IMR-90 (cell line): ENCODE data around the gene SGK1. TPM values are rescaled to one million over a fixed set of nuclear protein-coding genes. Genes with fewer than 3 reads are reported as not detected.
A peak's percentile ranks its signal among the peaks of the same experiment; 100 is the strongest.

Experiments
- ATAC-seq: fragments of 200-7000 bp; cut with Tn5 transposase; 2 replicates; pipeline ENCODE4 v1.9.1; 2020; ENCODE audit warnings: low read depth, mild to moderate bottlenecking, moderate library complexity
- BruUV-seq: library from RNA; stranded (reverse); fragments of 400-500 nt; replicated peaks from 2 replicates; lab custom pipeline; 2021; lab: Mats Ljungman, UMichigan
- CTCF ChIA-PET: fragments of 300-600 bp; formaldehyde crosslinking; extraction: SDS; loops from one replicate; lab custom pipeline; 2021; ENCODE audit warnings: antibody characterized with exemption; lab: Yijun Ruan, JAX
- POLR2A ChIA-PET: fragments of 300-600 bp; sonication (Branson Sonifier 250); formaldehyde crosslinking; loops from one replicate; lab custom pipeline; 2022; ENCODE audit warnings: antibody characterized with exemption; ENCODE audit not compliant: unreplicated experiment; lab: Charles Lee
- DNase-seq: peaks from one replicate; pipeline ENCODE4 v3.0.0; 2013
- H2AFZ ChIP-seq: replicated peaks from 2 replicates; pipeline ENCODE3; 2013; ENCODE audit warnings: low read length, mild to moderate bottlenecking; ENCODE audit not compliant: poor library complexity
- H2AK5ac ChIP-seq: 2 replicates; pipeline ENCODE4 v1.6.1; 2013; ENCODE audit warnings: low read depth, low read length, inconsistent platforms
- H2AK9ac ChIP-seq: replicated peaks from 2 replicates; pipeline ENCODE3; 2013; ENCODE audit warnings: mild to moderate bottlenecking, low read depth, low read length, moderate library complexity; ENCODE audit not compliant: poor library complexity
- H2BK120ac ChIP-seq: 2 replicates; pipeline ENCODE4 v1.6.1; 2013; ENCODE audit warnings: low read depth, low read length, inconsistent platforms
- H2BK15ac ChIP-seq: 3 replicates; pipeline ENCODE4 v1.6.1; 2013; ENCODE audit warnings: low read depth, low read length, inconsistent platforms
- H2BK20ac ChIP-seq: 2 replicates; pipeline ENCODE4 v1.6.1; 2013; ENCODE audit warnings: low read depth, mild to moderate bottlenecking, inconsistent platforms, low read length, moderate library complexity
- H2BK5ac ChIP-seq: 2 replicates; pipeline ENCODE4 v1.6.1; 2013; ENCODE audit warnings: mild to moderate bottlenecking, low read depth, low read length, inconsistent platforms; ENCODE audit not compliant: poor library complexity, severe bottlenecking
- H3K14ac ChIP-seq: replicated peaks from 2 replicates; pipeline ENCODE4 v1.6.1; 2013; ENCODE audit warnings: low read depth, low read length, inconsistent platforms
- H3K18ac ChIP-seq: 2 replicates; pipeline ENCODE4 v1.6.1; 2013; ENCODE audit warnings: low read depth, low read length, control low read depth
- H3K23ac ChIP-seq: 2 replicates; pipeline ENCODE4 v1.6.1; 2013; ENCODE audit warnings: low read depth, low read length, inconsistent platforms
- H3K27ac ChIP-seq: 2 replicates; pipeline ENCODE4 v1.5.1; 2013; ENCODE audit warnings: mild to moderate bottlenecking, control low read depth, low read length; ENCODE audit not compliant: insufficient read depth
- H3K27me3 ChIP-seq: 2 replicates; pipeline ENCODE4 v1.6.1; 2013; ENCODE audit warnings: low read length; ENCODE audit not compliant: control insufficient read depth, insufficient read depth
- H3K36me3 ChIP-seq: 2 replicates; pipeline ENCODE4 v1.6.1; 2013; ENCODE audit warnings: low read length, mixed read lengths; ENCODE audit not compliant: control insufficient read depth, insufficient read depth
- H3K4ac ChIP-seq: 2 replicates; pipeline ENCODE4 v1.6.1; 2013; ENCODE audit warnings: low read depth, low read length, inconsistent platforms
- H3K4me1 ChIP-seq: 2 replicates; pipeline ENCODE4 v1.6.1; 2013; ENCODE audit warnings: low read length, mixed read lengths; ENCODE audit not compliant: control insufficient read depth, insufficient read depth
- H3K4me2 ChIP-seq: 2 replicates; pipeline ENCODE4 v1.6.1; 2013; ENCODE audit warnings: low read depth, mild to moderate bottlenecking, control low read depth, low read length, moderate library complexity
- H3K4me3 ChIP-seq: 2 replicates; pipeline ENCODE4 v1.5.1; 2013; ENCODE audit warnings: low read depth, mild to moderate bottlenecking, control low read depth, low read length, moderate library complexity; ENCODE audit not compliant: insufficient read depth
- H3K56ac ChIP-seq: 2 replicates; pipeline ENCODE4 v1.6.1; 2013; ENCODE audit warnings: low read length, inconsistent platforms; ENCODE audit not compliant: insufficient read depth; ENCODE audit errors: extremely low read depth
- H3K79me1 ChIP-seq, 2 experiments: 2 replicates each; pipeline ENCODE4 v1.6.1; 2013; ENCODE audit warnings: low read length in 2 of 2, inconsistent platforms in 1 of 2, low read depth in 1 of 2
- H3K9ac ChIP-seq: 2 replicates; pipeline ENCODE4 v1.6.1; 2013; ENCODE audit warnings: low read depth, low read length, control low read depth
- H3K9me1 ChIP-seq: 2 replicates; pipeline ENCODE4 v1.6.1; 2013; ENCODE audit warnings: low read length, inconsistent platforms; ENCODE audit not compliant: insufficient read depth
- H3K9me3 ChIP-seq: 2 replicates; pipeline ENCODE4 v1.6.1; 2013; ENCODE audit warnings: low read length; ENCODE audit not compliant: control insufficient read depth, insufficient read depth
- H4K20me1 ChIP-seq: 2 replicates; pipeline ENCODE4 v1.6.1; 2013; ENCODE audit warnings: low read length, inconsistent platforms; ENCODE audit not compliant: insufficient read depth
- H4K5ac ChIP-seq: 2 replicates; pipeline ENCODE4 v1.6.1; 2013; ENCODE audit warnings: mild to moderate bottlenecking, low read depth, low read length, control low read depth
- H4K8ac ChIP-seq, 2 experiments: 2 replicates each; pipeline ENCODE4 v1.6.1; 2013; ENCODE audit warnings: low read depth in 2 of 2, low read length in 2 of 2, control low read depth in 1 of 2, inconsistent platforms in 1 of 2
- H4K91ac ChIP-seq: 2 replicates; pipeline ENCODE4 v1.6.1; 2013; ENCODE audit warnings: low read depth, low read length, inconsistent platforms; ENCODE audit not compliant: insufficient read depth
- CEBPB ChIP-seq: IDR thresholded peaks from 2 replicates; pipeline ENCODE4 v1.6.1; 2012; ENCODE audit warnings: low read depth, low read length, improper control_type of control experiment
- ELK1 ChIP-seq: fragments of 150-350 bp; IDR thresholded peaks from 2 replicates; pipeline ENCODE4 v1.6.1; 2016; ENCODE audit warnings: low read depth, mild to moderate bottlenecking, low read length, moderate library complexity, borderline replicate concordance
- RAD21 ChIP-seq: IDR thresholded peaks from 2 replicates; pipeline ENCODE4 v1.6.1; 2012; ENCODE audit warnings: low read length, improper control_type of control experiment
- WGBS, 2 experiments: methylation state at CpG; one replicate each; pipeline versions ENCODE4 v1.1.5 to v1.1.7; 2013; ENCODE audit warnings: missing lambda C conversion rate in 2 of 2; ENCODE audit not compliant: insufficient read length in 1 of 2; ENCODE audit errors: extremely low coverage in 2 of 2; 5-methylcytosine and 5-hydroxymethylcytosine counted together
- dilution Hi-C: fragments of 300-500 bp; cut with HindIII; formaldehyde crosslinking; loops from one replicate; pipeline ENCODE4 v1.14.3; 2018; ENCODE audit warnings: low sequenced_read_pairs; ENCODE audit not compliant: unreplicated experiment
- in situ Hi-C: fragments of 300-500 bp; cut with MboI; formaldehyde crosslinking; loops from 3 replicates; pipeline ENCODE4 v1.14.3; 2019; ENCODE audit warnings: low sequenced_read_pairs, inconsistent platforms, mixed read lengths
- intact Hi-C: fragments of 100-400 bp; cut with micrococcal nuclease; formaldehyde crosslinking; loops from 2 replicates; pipeline ENCODE4 v1.10.0; 2022
- polyA plus RNA-seq, 3 experiments: library from polyadenylated mRNA; depleted of rRNA; stranded (reverse); fragments of >200 nt; gene quantifications; 2 replicates each; pipeline ENCODE4 v1.2.3, GENCODE V29; 2012; ENCODE audit warnings: low replicate concordance in 1 of 3
- total RNA-seq: library from RNA; depleted of rRNA; stranded (reverse); fragments of >200 nt; gene quantifications from 2 replicates; pipeline ENCODE4 v1.2.3, GENCODE V29; 2012

SGK1 gene
- total and polyA plus RNA-seq, 2 of the 4 experiments (the other 2 are of a cell fraction) = 121 to 255 TPM

- no peak overlapping the region for H3K9ac ChIP-seq
- no peaks in the 10 kb centered on the region for H4K20me1 ChIP-seq
- H2BK15ac ChIP-seq = no peak overlapping the region
- no peak overlapping the region for H2BK5ac ChIP-seq
- no peaks in the 10 kb centered on the region for H3K9me1 ChIP-seq
- no peaks in the 10 kb centered on the region for H3K27me3 ChIP-seq
- DNase-seq (no peak), ATAC-seq (no peak)
- no peak overlapping the region for H3K56ac ChIP-seq
- ChIA-PET CTCF (no interaction called here), POLR2A (no interaction called here)
- H3K14ac ChIP-seq = no peak overlapping the region
- H2AFZ ChIP-seq = no peak overlapping the region
- H3K4ac ChIP-seq = no peak overlapping the region
- no peak overlapping the region for H2BK120ac ChIP-seq
- no peak overlapping the region for H4K8ac ChIP-seq
- H3K27ac ChIP-seq = no peak overlapping the region
- dilution Hi-C loops (no loop called here), intact Hi-C loops (no loop called here), in situ Hi-C loops (no loop called here)
- no peaks in the 10 kb centered on the region for H3K4me1 ChIP-seq
- no peaks in the 10 kb centered on the region; the same call in 1 of the 2 replicates for H3K9me3 ChIP-seq
- H2AK5ac ChIP-seq = no peak overlapping the region
- no peak overlapping the region for H3K4me3 ChIP-seq
- no peak overlapping the region for H4K5ac ChIP-seq
- no peak overlapping the region for H3K4me2 ChIP-seq
- H3K23ac ChIP-seq = no peak overlapping the region
- H3K79me1 ChIP-seq = no peaks in the 10 kb centered on the region
- no peak for TF ChIP-seq RAD21
- TF ChIP-seq ELK1 = no peak
- TF ChIP-seq CEBPB = peak; percentile 59
- BruUV-seq = no TSS peak
- no peak overlapping the region for H3K18ac ChIP-seq
- no peak overlapping the region for H2AK9ac ChIP-seq
- H2BK20ac ChIP-seq = no peak overlapping the region
- H3K36me3 ChIP-seq = no peaks in the 10 kb centered on the region
- 80% methylated on average over 1 of the region's 5 CpGs; no CpG with 5 or more reads in 1 of the 2 experiments for WGBS, 2 experiments
- H4K91ac ChIP-seq = no peak overlapping the region
These were observed 116.2 kb downstream of the SGK1 start for GRCh38 chr6:134201716-134202115.
